A673 (cell line): ENCODE measurements around the gene SRRM1.

Experiments
- EZH2 ChIP-seq: fragments of 200-600 bp; sonication (generic); IDR thresholded peaks from 2 replicates; pipeline ENCODE4 v1.6.1; 2017; ENCODE audit warnings: borderline replicate concordance, low read depth, mild to moderate bottlenecking, mixed read lengths, antibody characterized with exemption, low read length; ENCODE audit not compliant: poor library complexity, severe bottlenecking
- TF ChIP-seq, protein P1 (sequence below): fragments of 300-800, 200-600 bp; sonication (generic); conservative IDR thresholded peaks from 2 replicates; pipeline ENCODE4 v1.5.1; 2017; ENCODE audit warnings: low read depth, mild to moderate bottlenecking, antibody characterized with exemption, low read length, moderate library complexity, mixed read lengths

DNA sequence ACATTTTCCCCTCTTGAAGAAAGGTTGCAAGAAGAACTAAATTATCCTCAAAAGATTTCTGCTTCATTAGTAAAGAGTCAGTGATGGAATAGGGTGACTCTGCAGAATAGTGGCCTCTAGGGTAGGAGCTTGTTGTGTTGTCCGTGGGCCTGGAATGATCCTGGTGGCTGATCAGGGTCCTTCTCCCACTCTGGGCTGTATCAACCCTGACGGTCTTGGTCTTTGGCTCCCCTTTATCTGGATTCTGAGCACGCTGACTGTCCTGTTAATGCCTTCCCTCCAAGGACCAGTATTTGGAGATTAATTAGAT is 36.9 kb upstream of the SRRM1 start:
- TF ChIP-seq, protein P1, sequence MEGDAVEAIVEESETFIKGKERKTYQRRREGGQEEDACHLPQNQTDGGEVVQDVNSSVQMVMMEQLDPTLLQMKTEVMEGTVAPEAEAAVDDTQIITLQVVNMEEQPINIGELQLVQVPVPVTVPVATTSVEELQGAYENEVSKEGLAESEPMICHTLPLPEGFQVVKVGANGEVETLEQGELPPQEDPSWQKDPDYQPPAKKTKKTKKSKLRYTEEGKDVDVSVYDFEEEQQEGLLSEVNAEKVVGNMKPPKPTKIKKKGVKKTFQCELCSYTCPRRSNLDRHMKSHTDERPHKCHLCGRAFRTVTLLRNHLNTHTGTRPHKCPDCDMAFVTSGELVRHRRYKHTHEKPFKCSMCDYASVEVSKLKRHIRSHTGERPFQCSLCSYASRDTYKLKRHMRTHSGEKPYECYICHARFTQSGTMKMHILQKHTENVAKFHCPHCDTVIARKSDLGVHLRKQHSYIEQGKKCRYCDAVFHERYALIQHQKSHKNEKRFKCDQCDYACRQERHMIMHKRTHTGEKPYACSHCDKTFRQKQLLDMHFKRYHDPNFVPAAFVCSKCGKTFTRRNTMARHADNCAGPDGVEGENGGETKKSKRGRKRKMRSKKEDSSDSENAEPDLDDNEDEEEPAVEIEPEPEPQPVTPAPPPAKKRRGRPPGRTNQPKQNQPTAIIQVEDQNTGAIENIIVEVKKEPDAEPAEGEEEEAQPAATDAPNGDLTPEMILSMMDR: no peak
- TF ChIP-seq EZH2: no peak
